MCF 10A (cell line): ENCODE measurements around the gene OTOF. TPM values are rescaled to one million over a fixed set of nuclear protein-coding genes. Genes with fewer than 3 reads are reported as not detected.
"Not testable (repeated sequence)": the region's sequence is repeated elsewhere in the genome, so short reads cannot be mapped to it uniquely, and the experiment has no call there.

Experiments
- BruUV-seq: library from RNA; stranded (reverse); fragments of 400-500 nt; replicated peaks from 2 replicates; lab custom pipeline; 2021; lab: Mats Ljungman, UMichigan
- CTCF ChIA-PET: fragments of 300-600 bp; sonication (Branson Sonifier 250); formaldehyde crosslinking; extraction: SDS; loops from one replicate; lab custom pipeline; 2021; ENCODE audit warnings: antibody characterized with exemption, inconsistent platforms; lab: Yijun Ruan, JAX
- POLR2A ChIA-PET: fragments of 300-600, 350-650 bp; sonication (Branson Sonifier 250); formaldehyde crosslinking; extraction: SDS; loops from one replicate; lab custom pipeline; 2020; ENCODE audit warnings: antibody characterized with exemption, inconsistent platforms; lab: Yijun Ruan, JAX
- DNase-seq: peaks from one replicate; pipeline ENCODE4 v3.0.0-alpha.2; 2018; ENCODE audit not compliant: unreplicated experiment
- H3K27ac Mint-ChIP-seq: one replicate; pipeline ENCODE4 v1.8.0; 2022; ENCODE audit warnings: mild to moderate bottlenecking, low read depth, mixed read lengths; ENCODE audit not compliant: unreplicated experiment
- H3K27me3 Mint-ChIP-seq: one replicate; pipeline ENCODE4 v1.8.0; 2022; ENCODE audit warnings: mixed read lengths; ENCODE audit not compliant: insufficient read depth, unreplicated experiment
- H3K36me3 Mint-ChIP-seq: one replicate; pipeline ENCODE4 v1.8.0; 2022; ENCODE audit warnings: mild to moderate bottlenecking, moderate library complexity, mixed read lengths; ENCODE audit not compliant: insufficient read depth, unreplicated experiment
- H3K4me1 Mint-ChIP-seq: one replicate; pipeline ENCODE4 v1.8.0; 2022; ENCODE audit warnings: mixed read lengths; ENCODE audit not compliant: insufficient read depth, unreplicated experiment
- H3K4me3 Mint-ChIP-seq: one replicate; pipeline ENCODE4 v1.8.0; 2022; ENCODE audit warnings: mild to moderate bottlenecking, moderate library complexity, mixed read lengths; ENCODE audit not compliant: unreplicated experiment
- H3K9me3 Mint-ChIP-seq: one replicate; pipeline ENCODE4 v1.8.0; 2022; ENCODE audit warnings: mixed read lengths; ENCODE audit not compliant: unreplicated experiment
- CTCF ChIP-seq: fragments of 200-600 bp; IDR thresholded peaks from one replicate; pipeline ENCODE4 v1.8.0; 2022; ENCODE audit warnings: antibody characterized with exemption, mild to moderate bottlenecking; ENCODE audit not compliant: unreplicated experiment
- intact Hi-C: fragments of 100-400 bp; cut with micrococcal nuclease; formaldehyde crosslinking; loops from 2 replicates; pipeline ENCODE4 v1.14.1; 2022
- total RNA-seq: library from RNA; stranded (reverse); gene quantifications from 2 replicates; pipeline ENCODE4 v1.2.3, GENCODE V29; 2022

Gene OTOF
- total RNA-seq, 1 experiment from 2014 or later, result not detected

DNA sequence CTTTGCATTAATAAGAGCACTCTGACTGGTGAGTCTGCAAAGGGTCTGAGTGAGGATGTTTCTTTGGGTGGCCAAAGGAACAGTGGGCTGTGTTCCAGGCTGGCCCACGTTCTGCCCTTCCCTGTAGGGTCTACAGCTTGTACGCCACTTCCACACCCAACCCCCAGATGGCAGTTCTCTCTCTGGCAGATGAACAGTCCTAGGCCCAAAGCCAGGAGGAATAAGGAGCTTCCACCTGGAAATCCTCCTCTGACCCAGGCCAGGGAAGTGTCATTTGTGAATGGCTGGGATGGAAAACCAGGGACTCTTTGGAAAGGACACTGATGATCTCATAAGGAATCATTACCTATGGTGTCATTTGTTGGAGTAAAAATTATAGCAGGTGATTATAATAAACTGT is 6.6 kb downstream of the OTOF start:
- intact Hi-C loops, result no loop called here
- no TSS peak for BruUV-seq
- CTCF ChIA-PET, result interaction anchor here (0.6 to 0.7 kb wide), 3 partner anchors 104 to 411 kb away, joined by 3 to 4 read pairs (median 3); no protein-coding TSS in a partner anchor
- Mint-ChIP-seq H3K4me3 (no peak overlapping the region), H3K9me3 (no peaks in the 10 kb centered on the region), H3K36me3 (no peaks in the 10 kb centered on the region), H3K4me1 (no peaks in the 10 kb centered on the region), H3K27ac (no peak overlapping the region), H3K27me3 (no peaks in the 10 kb centered on the region)
- DNase-seq, result peak; percentile 16
- TF ChIP-seq CTCF, result no peak
- POLR2A ChIA-PET, result no interaction called here

DNA sequence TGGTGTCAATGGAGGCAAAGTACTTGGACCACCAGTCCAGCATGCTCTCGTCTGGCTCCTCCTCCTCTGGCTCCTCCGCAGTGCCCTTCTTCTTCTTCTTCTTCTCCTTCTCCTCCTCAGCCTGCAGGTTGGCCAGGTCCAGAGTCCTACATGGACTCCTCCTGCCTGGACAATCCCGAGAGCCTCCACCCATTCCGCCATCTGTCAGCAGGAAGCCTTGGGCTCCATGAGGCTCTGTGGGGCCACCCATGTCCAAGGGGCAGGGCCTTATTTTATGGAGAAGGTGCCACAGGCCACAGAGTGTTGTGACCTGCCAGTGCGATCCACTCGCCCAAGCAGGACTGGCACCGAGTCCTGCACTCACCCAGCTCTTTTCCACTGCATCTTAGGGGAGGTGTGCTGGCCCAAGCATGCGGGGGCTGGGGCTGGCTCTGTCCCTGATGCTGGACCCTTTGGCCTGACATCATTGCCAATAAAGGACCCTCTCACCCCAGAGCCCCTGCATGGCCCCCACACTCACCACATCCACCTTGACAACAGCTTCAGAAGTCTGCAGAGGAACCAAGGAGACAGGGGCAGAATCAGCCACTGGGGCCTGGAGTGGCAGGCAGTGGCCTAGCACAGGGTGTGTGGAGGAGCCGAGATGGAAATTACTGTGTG is 7.2 kb downstream of the OTOF start:
- ChIA-PET CTCF (interaction anchor here (0.6 to 0.7 kb wide), 3 partner anchors 212 to 619 kb away, joined by 3 read pairs; no protein-coding TSS in a partner anchor), POLR2A (no interaction called here)
- Mint-ChIP-seq H3K27me3 (no peaks in the 10 kb centered on the region), H3K4me3 (no peak overlapping the region), H3K9me3 (no peaks in the 10 kb centered on the region), H3K4me1 (no peaks in the 10 kb centered on the region), H3K27ac (no peak overlapping the region), H3K36me3 (no peaks in the 10 kb centered on the region)
- intact Hi-C loops, result no loop called here
- DNase-seq, result no peak
- TF ChIP-seq CTCF, result no peak
- no TSS peak for BruUV-seq

DNA sequence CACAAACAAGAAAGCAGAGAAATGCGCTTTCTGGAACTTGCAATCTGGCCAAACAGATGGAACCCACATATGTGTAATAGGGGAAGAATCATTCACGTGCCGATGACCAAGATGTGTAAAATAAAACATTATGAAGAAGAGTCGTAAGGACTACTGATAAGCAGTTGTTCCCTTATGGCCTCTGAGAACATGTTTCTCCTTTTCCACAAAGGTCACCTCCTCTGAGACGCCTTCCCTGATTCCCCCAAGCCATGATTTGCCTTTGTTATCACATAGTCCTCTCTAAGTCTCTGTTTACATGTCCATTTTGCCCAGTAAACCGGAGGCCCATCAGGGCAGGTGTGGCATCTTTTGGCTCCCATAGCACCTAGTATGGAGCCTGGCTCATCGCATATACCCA is 8.0 kb downstream of the OTOF start:
- POLR2A ChIA-PET, result no interaction called here
- Mint-ChIP-seq H3K4me1 (no peaks in the 10 kb centered on the region), H3K4me3 (no peak overlapping the region), H3K27ac (no peak overlapping the region), H3K9me3 (no peaks in the 10 kb centered on the region), H3K27me3 (no peaks in the 10 kb centered on the region), H3K36me3 (no peaks in the 10 kb centered on the region)
- CTCF ChIA-PET, result interaction anchor here (0.6 to 1.5 kb wide), 14 partner anchors 9 to 522 kb away, joined by 3 to 5 read pairs (median 3); partner anchors contain the start of gene SELENOI
- no peak for DNase-seq
- BruUV-seq, result no TSS peak
- TF ChIP-seq CTCF, result no peak
- intact Hi-C loops, result loop anchor here (2.0 to 5.0 kb wide), 3 partner anchors 138 to 519 kb away; partner anchors contain the start of genes HADHA and HADHB

- intact Hi-C loops, result loop anchor here (2.0 to 5.0 kb wide), 3 partner anchors 137 to 518 kb away; partner anchors contain the start of genes HADHA and HADHB
- Mint-ChIP-seq H3K36me3 (no peaks in the 10 kb centered on the region), H3K4me1 (no peaks in the 10 kb centered on the region), H3K9me3 (no peaks in the 10 kb centered on the region), H3K4me3 (no peak overlapping the region), H3K27ac (no peak overlapping the region), H3K27me3 (no peaks in the 10 kb centered on the region)
- TF ChIP-seq CTCF, result peak; percentile 75
- DNase-seq, result peak; percentile 84
- BruUV-seq, result no TSS peak
- CTCF ChIA-PET, result interaction anchor here (0.7 to 1.5 kb wide), 17 partner anchors 8 to 522 kb away, joined by 3 to 5 read pairs (median 3); partner anchors contain the start of gene SELENOI
- POLR2A ChIA-PET, result no interaction called here
Measured at GRCh38 chr2:26469092-26469710, 8.7 kb downstream of the OTOF start.

DNA sequence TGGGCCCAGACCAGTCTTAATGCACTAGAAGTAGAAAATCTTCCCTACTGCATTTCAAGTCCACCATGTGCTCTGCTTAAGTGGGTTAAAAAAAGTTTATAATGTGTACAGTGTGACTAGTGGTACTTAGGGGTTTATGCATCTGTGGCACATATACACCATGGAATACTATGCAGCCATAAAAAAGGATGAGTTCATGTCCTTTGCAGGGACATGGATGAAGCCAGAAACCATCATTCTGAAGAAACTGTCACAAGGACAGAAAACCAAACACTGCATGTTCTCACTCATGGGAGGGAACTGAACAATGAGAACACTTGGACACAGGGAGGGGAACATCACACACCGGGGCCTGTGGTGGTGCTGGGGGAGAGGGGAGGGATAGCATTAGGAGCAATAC is 9.4 kb downstream of the OTOF start:
- H3K27me3 Mint-ChIP-seq, H3K4me1 Mint-ChIP-seq, BruUV-seq, DNase-seq, H3K4me3 Mint-ChIP-seq, H3K9me3 Mint-ChIP-seq, H3K36me3 Mint-ChIP-seq, H3K27ac Mint-ChIP-seq, POLR2A ChIA-PET: not testable (repeated sequence)
- intact Hi-C loops, result loop anchor here (2.0 to 5.0 kb wide), 3 partner anchors 136 to 518 kb away; partner anchors contain the start of genes HADHA and HADHB
- CTCF ChIA-PET, result interaction anchor here (0.7 to 2.1 kb wide), 8 partner anchors 10 to 521 kb away, joined by 3 to 6 read pairs (median 4); partner anchors contain the start of gene SELENOI
